GM23248 (cell line): ENCODE measurements around the gene MPZL2. TPM values are rescaled to one million over a fixed set of nuclear protein-coding genes. Genes with fewer than 3 reads are reported as not detected.

Source experiments
- DNase-seq: peaks from one replicate; pipeline ENCODE4 v3.0.0-alpha.2; 2015
- H2AFZ ChIP-seq: fragments of 200-600 bp; sonication (generic); 2 replicates; pipeline ENCODE4 v1.6.1; 2016; ENCODE audit warnings: antibody characterized with exemption
- H3F3A ChIP-seq: fragments of 200-600 bp; sonication (generic); 2 replicates; pipeline ENCODE4 v1.6.1; 2016; ENCODE audit warnings: mild to moderate bottlenecking, antibody characterized with exemption, mixed run types; ENCODE audit not compliant: insufficient read depth
- H3K27ac ChIP-seq: fragments of 200-600 bp; sonication (generic); 2 replicates; pipeline ENCODE4 v1.5.1; 2016; ENCODE audit warnings: mild to moderate bottlenecking
- H3K27me3 ChIP-seq: fragments of 200-600 bp; sonication (generic); replicated peaks from 2 replicates; pipeline ENCODE4 v1.6.1; 2016; ENCODE audit warnings: mild to moderate bottlenecking; ENCODE audit not compliant: insufficient read depth
- H3K36me3 ChIP-seq: fragments of 200-600 bp; sonication (generic); 2 replicates; pipeline ENCODE4 v1.6.1; 2016; ENCODE audit warnings: low read depth, mild to moderate bottlenecking
- H3K4me1 ChIP-seq: fragments of 200-600 bp; sonication (generic); 2 replicates; pipeline ENCODE4 v1.6.1; 2016; ENCODE audit warnings: mild to moderate bottlenecking; ENCODE audit not compliant: insufficient read depth
- H3K4me2 ChIP-seq: fragments of 200-600 bp; sonication (generic); one replicate; pipeline ENCODE4 v1.6.1; 2016; ENCODE audit warnings: mild to moderate bottlenecking; ENCODE audit not compliant: unreplicated experiment
- H3K4me3 ChIP-seq: fragments of 200-600 bp; sonication (generic); 2 replicates; pipeline ENCODE4 v1.5.1; 2016; ENCODE audit warnings: mild to moderate bottlenecking
- H3K79me2 ChIP-seq: fragments of 200-600 bp; sonication (generic); 2 replicates; pipeline ENCODE4 v1.6.1; 2016; ENCODE audit warnings: mild to moderate bottlenecking; ENCODE audit not compliant: insufficient read depth
- H3K9ac ChIP-seq: fragments of 200-600 bp; sonication (generic); 2 replicates; pipeline ENCODE4 v1.6.1; 2016; ENCODE audit warnings: mild to moderate bottlenecking
- H3K9me2 ChIP-seq: fragments of 200-600 bp; sonication (generic); 2 replicates; pipeline ENCODE4 v1.6.1; 2016; ENCODE audit warnings: mixed run types, mild to moderate bottlenecking, moderate library complexity; ENCODE audit not compliant: insufficient read depth
- H3K9me3 ChIP-seq: fragments of 200-600 bp; sonication (generic); one replicate; pipeline ENCODE4 v1.6.1; 2017; ENCODE audit warnings: low read depth
- H4K20me1 ChIP-seq: fragments of 200-600 bp; sonication (generic); 2 replicates; pipeline ENCODE4 v1.6.0; 2016; ENCODE audit not compliant: insufficient read depth
- EZH2 ChIP-seq: fragments of 200-600 bp; sonication (generic); IDR thresholded peaks from 2 replicates; pipeline ENCODE4 v1.6.1; 2018; ENCODE audit warnings: antibody characterized with exemption, mild to moderate bottlenecking; ENCODE audit not compliant: insufficient read depth, poor library complexity, severe bottlenecking
- EZH2phosphoT487 ChIP-seq: fragments of 200-600 bp; sonication (generic); IDR thresholded peaks from 2 replicates; pipeline ENCODE4 v1.6.1; 2018; ENCODE audit warnings: antibody characterized with exemption, moderate library complexity, mild to moderate bottlenecking, low read depth; ENCODE audit not compliant: insufficient read depth
- WGBS, 2 experiments: methylation state at CpG; one replicate each; pipeline ENCODE4 v1.1.6; 2015 to 2017; ENCODE audit warnings: low lambda C conversion rate in 2 of 2, low coverage in 1 of 2; ENCODE audit errors: missing lambda C conversion rate in 2 of 2; 5-methylcytosine and 5-hydroxymethylcytosine counted together
- in situ Hi-C: fragments of 300-500 bp; cut with MboI; formaldehyde crosslinking; loops from 2 replicates; pipeline ENCODE4 v1.15.0; 2020
- polyA plus RNA-seq: library from polyadenylated mRNA; unstranded; fragments of >200 nt; fragmentation: Nextera tagmentation; extraction: Ambion mirVana; gene quantifications from 2 replicates; pipeline ENCODE4 v1.2.1, GENCODE V29; 2016
- total RNA-seq: library from RNA; depleted of rRNA; stranded (reverse); fragments of >200 nt; shearing (Covaris generic); gene quantifications from 2 replicates; pipeline ENCODE4 v1.2.3, GENCODE V29; 2014

MPZL2 gene
- total and polyA plus RNA-seq, 2 experiments from 2014 or later, result not detected

DNA sequence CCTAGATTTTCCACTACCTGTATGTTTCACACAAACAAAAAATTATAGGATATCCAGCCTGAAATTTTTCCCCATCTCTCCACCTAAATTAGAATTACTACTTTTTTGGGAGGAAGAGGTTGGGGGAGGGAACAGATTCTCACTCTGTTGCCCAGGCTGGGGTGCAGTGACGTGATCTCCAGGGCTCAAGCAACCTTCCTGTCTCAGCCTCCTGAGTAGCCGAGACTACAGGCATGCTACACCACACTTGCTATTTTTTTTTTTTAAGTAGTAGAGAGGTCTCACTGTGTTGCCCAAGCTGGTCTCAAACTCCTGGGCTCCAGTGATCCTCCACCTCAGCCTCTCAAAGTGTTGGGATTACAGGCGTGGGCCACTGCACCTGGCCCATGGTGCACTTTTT is 48.8 kb downstream of the MPZL2 start:
- no peak overlapping the region for H3K9ac ChIP-seq
- H3K27ac ChIP-seq, result no peak overlapping the region
- H3K27me3 ChIP-seq, result peaks cover 37% of the 10 kb centered on the region
- H3K9me2 ChIP-seq, result no peaks in the 10 kb centered on the region
- no peaks in the 10 kb centered on the region for H3F3A ChIP-seq
- 0 out of 2 replicates have a peak, but pooled peaks cover 6% of the 10 kb centered on the region for H3K4me1 ChIP-seq
- no peak overlapping the region for H3K4me2 ChIP-seq
- no peaks in the 10 kb centered on the region for H3K79me2 ChIP-seq
- no peak overlapping the region for H2AFZ ChIP-seq
- TF ChIP-seq EZH2 (no peak), EZH2phosphoT487 (no peak)
- H3K9me3 ChIP-seq, result no peaks in the 10 kb centered on the region
- WGBS, 2 experiments, result 33 to 53% methylated on average over 3 of the region's 3 CpGs
- in situ Hi-C loops, result no loop called here
- DNase-seq, result no peak
- H3K4me3 ChIP-seq, result no peak overlapping the region
- no peaks in the 10 kb centered on the region for H4K20me1 ChIP-seq
- H3K36me3 ChIP-seq, result no peaks in the 10 kb centered on the region

DNA sequence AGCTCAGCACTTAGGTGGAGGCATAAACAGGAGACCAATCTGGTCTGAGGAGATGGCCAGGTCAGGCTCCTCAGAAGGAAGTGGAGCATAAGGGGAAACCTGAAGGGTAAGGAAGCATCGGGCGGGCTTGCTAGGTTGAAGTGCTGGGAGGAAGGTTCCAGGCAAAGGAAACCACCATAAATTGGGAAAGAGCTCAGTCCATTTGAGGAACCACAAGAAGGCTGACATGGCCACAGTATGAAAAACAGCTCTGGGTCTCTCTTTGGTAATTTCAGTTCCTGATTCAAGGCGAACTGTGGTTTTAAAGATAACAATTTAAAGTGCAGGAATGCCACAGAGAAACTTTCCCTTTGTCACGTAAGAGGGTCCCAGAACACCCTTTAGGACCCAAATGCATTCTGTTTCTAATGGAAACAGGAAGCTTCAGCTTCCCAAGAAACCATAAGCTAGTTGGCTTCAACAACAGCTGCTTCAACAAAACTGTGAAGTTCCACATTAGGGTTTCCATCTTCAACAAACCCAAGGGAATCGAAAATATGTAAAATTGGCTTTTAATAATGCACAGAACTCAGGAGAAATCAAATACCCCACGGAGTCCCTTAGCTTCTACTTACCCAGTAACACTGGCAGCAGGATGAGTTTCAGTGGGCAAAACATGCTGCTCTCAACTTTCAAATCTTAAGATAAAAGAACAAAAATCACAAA is 49.7 kb downstream of the MPZL2 start:
- H3K4me1 ChIP-seq, result 0 out of 2 replicates have a peak, but pooled peaks cover 6% of the 10 kb centered on the region
- WGBS, 2 experiments, result 30 to 35% methylated on average over 6 of the region's 6 CpGs

DNA sequence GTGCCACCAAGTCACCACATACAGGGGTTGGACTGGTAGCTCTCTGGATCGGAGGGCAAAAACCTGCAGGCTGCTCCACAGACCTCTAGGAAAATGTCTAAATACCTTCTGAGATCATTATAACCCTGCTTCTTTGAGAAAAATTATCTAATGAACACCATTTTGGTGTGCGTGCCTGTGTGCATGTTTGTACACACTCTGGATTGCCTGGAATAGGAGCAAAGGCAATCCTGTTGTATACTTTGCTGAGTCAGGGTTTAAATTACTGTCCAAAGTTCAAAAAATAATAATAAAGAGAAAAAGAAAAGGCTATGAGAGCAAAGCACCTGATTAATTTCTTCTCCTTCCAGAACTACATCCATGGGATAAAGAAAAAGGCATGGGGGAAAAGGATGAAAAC is 50.3 kb downstream of the MPZL2 start:
- Histone ChIP-seq H2AFZ (no peak overlapping the region), H3K79me2 (no peaks in the 10 kb centered on the region), H3K4me2 (no peak overlapping the region), H3F3A (no peaks in the 10 kb centered on the region), H3K9ac (no peak overlapping the region), H4K20me1 (no peaks in the 10 kb centered on the region), H3K9me3 (no peaks in the 10 kb centered on the region), H3K4me1 (0 out of 2 replicates have a peak, but pooled peaks cover 6% of the 10 kb centered on the region), H3K27ac (no peak overlapping the region), H3K4me3 (no peak overlapping the region), H3K36me3 (no peaks in the 10 kb centered on the region), H3K27me3 (peaks cover 45% of the 10 kb centered on the region), H3K9me2 (no peaks in the 10 kb centered on the region)
- DNase-seq, result no peak
- WGBS, 2 experiments, result 52 to 54% methylated on average over 2 of the region's 2 CpGs
- in situ Hi-C loops, result no loop called here
- TF ChIP-seq EZH2, result no peak
- TF ChIP-seq EZH2phosphoT487, result no peak

More for the DNA sequence above, 49.7 kb downstream of the MPZL2 start:
- Histone ChIP-seq H3K36me3 (no peaks in the 10 kb centered on the region), H3K4me3 (no peak overlapping the region), H3K4me2 (no peak overlapping the region), H3K9me3 (no peaks in the 10 kb centered on the region), H3K9me2 (no peaks in the 10 kb centered on the region), H3K27me3 (peaks cover 41% of the 10 kb centered on the region), H3K79me2 (no peaks in the 10 kb centered on the region), H3K9ac (no peak overlapping the region), H3F3A (no peaks in the 10 kb centered on the region), H3K27ac (no peak overlapping the region), H2AFZ (no peak overlapping the region), H4K20me1 (no peaks in the 10 kb centered on the region)
- DNase-seq, result no peak
- TF ChIP-seq EZH2phosphoT487, result no peak
- no peak for TF ChIP-seq EZH2
- in situ Hi-C loops, result no loop called here

- Histone ChIP-seq H3K4me2 (no peak overlapping the region), H3K9me3 (no peaks in the 10 kb centered on the region), H2AFZ (no peak overlapping the region), H3F3A (no peaks in the 10 kb centered on the region), H3K27ac (no peak overlapping the region), H3K9ac (no peak overlapping the region), H3K36me3 (no peaks in the 10 kb centered on the region), H3K4me3 (no peak overlapping the region), H3K27me3 (peaks cover 50% of the 10 kb centered on the region), H3K4me1 (0 out of 2 replicates have a peak, but pooled peaks cover 6% of the 10 kb centered on the region), H4K20me1 (no peaks in the 10 kb centered on the region), H3K9me2 (no peaks in the 10 kb centered on the region), H3K79me2 (no peaks in the 10 kb centered on the region)
- in situ Hi-C loops, result no loop called here
- 57 to 62% methylated on average over 4 of the region's 4 CpGs for WGBS, 2 experiments
- TF ChIP-seq EZH2 (no peak), EZH2phosphoT487 (no peak)
- DNase-seq, result no peak
Observed at GRCh38 chr11:118213201-118213600, 50.9 kb downstream of the MPZL2 start.
